GM23338 (cell line): ENCODE measurements around the gene MORN3. TPM values are rescaled to one million over a fixed set of nuclear protein-coding genes. Genes with fewer than 3 reads are reported as not detected.

ENCODE experiments used
- ATAC-seq: fragments of 200-7000 bp; cut with Tn5 transposase; 3 replicates; pipeline ENCODE4 v1.9.1; 2020
- DNase-seq: peaks from one replicate; pipeline ENCODE4 v3.0.0-alpha.2; 2015; ENCODE audit warnings: low spot score
- H2AFZ ChIP-seq: fragments of 200-600 bp; sonication (generic); 2 replicates; pipeline ENCODE4 v1.8.0; 2016; ENCODE audit warnings: antibody characterized with exemption, mild to moderate bottlenecking, moderate library complexity
- H3F3A ChIP-seq: fragments of 200-600 bp; sonication (generic); replicated peaks from 2 replicates; pipeline ENCODE4 v1.8.0; 2017; ENCODE audit warnings: antibody characterized with exemption, mixed run types, low read depth
- H3K27ac ChIP-seq: fragments of 200-600 bp; sonication (generic); 2 replicates; pipeline ENCODE4 v1.6.1; 2016; ENCODE audit warnings: low read depth
- H3K27me3 ChIP-seq: fragments of 200-600 bp; sonication (generic); 2 replicates; pipeline ENCODE4 v1.8.0; 2016; ENCODE audit warnings: mild to moderate bottlenecking, mixed run types, moderate library complexity; ENCODE audit not compliant: insufficient read depth
- H3K36me3 ChIP-seq: fragments of 200-600 bp; sonication (generic); 2 replicates; pipeline ENCODE4 v1.8.0; 2016; ENCODE audit warnings: mild to moderate bottlenecking; ENCODE audit not compliant: insufficient read depth
- H3K4me1 ChIP-seq: fragments of 200-600 bp; sonication (generic); 2 replicates; pipeline ENCODE4 v1.8.0; 2016; ENCODE audit warnings: mild to moderate bottlenecking, moderate library complexity; ENCODE audit not compliant: insufficient read depth
- H3K4me2 ChIP-seq: fragments of 200-600 bp; sonication (generic); 2 replicates; pipeline ENCODE4 v1.7.1; 2017; ENCODE audit warnings: mixed run types
- H3K4me3 ChIP-seq: fragments of 200-600 bp; sonication (generic); 2 replicates; pipeline ENCODE4 v1.6.1; 2016; ENCODE audit warnings: mixed run types
- H3K79me2 ChIP-seq: fragments of 200-600 bp; sonication (generic); replicated peaks from 2 replicates; pipeline ENCODE4 v1.8.0; 2017; ENCODE audit warnings: mild to moderate bottlenecking; ENCODE audit not compliant: insufficient read depth
- H3K9me2 ChIP-seq: fragments of 200-600 bp; sonication (generic); 2 replicates; pipeline ENCODE4 v1.8.0; 2017; ENCODE audit not compliant: insufficient read depth
- H4K20me1 ChIP-seq: fragments of 200-600 bp; sonication (generic); replicated peaks from 2 replicates; pipeline ENCODE4 v1.8.0; 2017; ENCODE audit warnings: mild to moderate bottlenecking; ENCODE audit not compliant: insufficient read depth
- H3K27ac Mint-ChIP-seq: 2 replicates; pipeline ENCODE4 v1.8.0; 2020; ENCODE audit warnings: inconsistent platforms, mild to moderate bottlenecking, moderate library complexity, mixed read lengths
- H3K27me3 Mint-ChIP-seq: 3 replicates; pipeline ENCODE4 v1.8.0; 2022; ENCODE audit warnings: low read depth, mild to moderate bottlenecking, moderate library complexity, mixed read lengths, inconsistent platforms; ENCODE audit not compliant: insufficient read depth, poor library complexity
- H3K36me3 Mint-ChIP-seq: 3 replicates; pipeline ENCODE4 v1.8.0; 2021; ENCODE audit warnings: low read depth, mild to moderate bottlenecking, inconsistent platforms, moderate library complexity, mixed read lengths
- H3K4me1 Mint-ChIP-seq: 3 replicates; pipeline ENCODE4 v1.8.0; 2020; ENCODE audit warnings: mild to moderate bottlenecking, inconsistent platforms, mixed read lengths
- H3K4me3 Mint-ChIP-seq: 3 replicates; pipeline ENCODE4 v1.8.0; 2021; ENCODE audit warnings: moderate library complexity, mild to moderate bottlenecking, inconsistent platforms, mixed read lengths
- H3K9me3 Mint-ChIP-seq: 3 replicates; pipeline ENCODE4 v1.8.0; 2020; ENCODE audit warnings: moderate library complexity, mild to moderate bottlenecking, inconsistent platforms, mixed read lengths
- CREB1 ChIP-seq: fragments of 250-450 bp; sonication (Bioruptor Pico); IDR thresholded peaks from 2 replicates; pipeline ENCODE4 v1.5.0; 2020; ENCODE audit warnings: low read depth, mild to moderate bottlenecking, moderate library complexity
- EZH2 ChIP-seq: fragments of 200-600 bp; sonication (generic); IDR thresholded peaks from one replicate; pipeline ENCODE4 v1.8.0; 2017; ENCODE audit warnings: antibody characterized with exemption, mild to moderate bottlenecking, low read depth; ENCODE audit not compliant: unreplicated experiment
- EZH2phosphoT487 ChIP-seq: fragments of 200-600 bp; sonication (generic); IDR thresholded peaks from one replicate; pipeline ENCODE4 v1.8.1; 2018; ENCODE audit warnings: antibody characterized with exemption; ENCODE audit not compliant: unreplicated experiment
- JUNB ChIP-seq: IDR thresholded peaks from one replicate; pipeline ENCODE4 v1.6.1; 2016; ENCODE audit warnings: antibody characterized with exemption; ENCODE audit not compliant: unreplicated experiment
- NANOG ChIP-seq: IDR thresholded peaks from 2 replicates; pipeline ENCODE4 v1.6.1; 2016; ENCODE audit warnings: antibody characterized with exemption, borderline replicate concordance
- POLR2AphosphoS5 ChIP-seq: IDR thresholded peaks from 2 replicates; pipeline ENCODE4 v1.6.1; 2016; ENCODE audit warnings: antibody characterized with exemption, low read depth
- STAT1 ChIP-seq: IDR thresholded peaks from one replicate; pipeline ENCODE4 v1.6.1; 2016; ENCODE audit warnings: antibody characterized with exemption; ENCODE audit not compliant: unreplicated experiment
- ZNF114 ChIP-seq: fragments of 250-450 bp; sonication (Bioruptor Pico); IDR thresholded peaks from 2 replicates; pipeline ENCODE4 v1.5.0; 2020; ENCODE audit warnings: mild to moderate bottlenecking, moderate library complexity
- ZNF331 ChIP-seq: fragments of 250-450 bp; sonication (Bioruptor Pico); IDR thresholded peaks from 2 replicates; pipeline ENCODE4 v1.5.0; 2020; ENCODE audit warnings: low read depth, mild to moderate bottlenecking, moderate library complexity
- polyA plus RNA-seq: library from polyadenylated mRNA; unstranded; fragments of >200 nt; fragmentation: Nextera tagmentation; extraction: Ambion mirVana; gene quantifications from 2 replicates; pipeline ENCODE4 v1.2.1, GENCODE V29; 2016
- total RNA-seq: library from RNA; depleted of rRNA; stranded (reverse); fragments of >200 nt; shearing (Covaris generic); gene quantifications from 2 replicates; pipeline ENCODE4 v1.2.3, GENCODE V29; 2014
- TF ChIP-seq, protein P1 (sequence below), 2 experiments: fragments of 200-600 bp in 1 of 2; sonication (generic) in 1 of 2; conservative IDR thresholded peaks; 2 replicates each; pipeline versions ENCODE4 v1.5.1 to v1.6.1; 2016 to 2017; ENCODE audit warnings: antibody characterized with exemption in 2 of 2, low read depth in 2 of 2, mild to moderate bottlenecking in 2 of 2, moderate library complexity in 1 of 2
- TF ChIP-seq, protein P2 (sequence below): IDR thresholded peaks from one replicate; pipeline ENCODE4 v1.6.1; 2018; ENCODE audit warnings: antibody characterized with exemption; ENCODE audit not compliant: unreplicated experiment
- TF ChIP-seq, protein P3 (sequence below): IDR thresholded peaks from 2 replicates; pipeline ENCODE4 v1.6.1; 2016; ENCODE audit warnings: antibody characterized with exemption
- TF ChIP-seq, protein P4 (sequence below): fragments of 250-450 bp; sonication (Bioruptor Pico); IDR thresholded peaks from 2 replicates; pipeline ENCODE4 v1.5.0; 2020; ENCODE audit warnings: mild to moderate bottlenecking, moderate library complexity

The MORN3 gene
- total and polyA plus RNA-seq, 2 experiments from 2014 or later = 0.14 to 0.36 TPM

DNA sequence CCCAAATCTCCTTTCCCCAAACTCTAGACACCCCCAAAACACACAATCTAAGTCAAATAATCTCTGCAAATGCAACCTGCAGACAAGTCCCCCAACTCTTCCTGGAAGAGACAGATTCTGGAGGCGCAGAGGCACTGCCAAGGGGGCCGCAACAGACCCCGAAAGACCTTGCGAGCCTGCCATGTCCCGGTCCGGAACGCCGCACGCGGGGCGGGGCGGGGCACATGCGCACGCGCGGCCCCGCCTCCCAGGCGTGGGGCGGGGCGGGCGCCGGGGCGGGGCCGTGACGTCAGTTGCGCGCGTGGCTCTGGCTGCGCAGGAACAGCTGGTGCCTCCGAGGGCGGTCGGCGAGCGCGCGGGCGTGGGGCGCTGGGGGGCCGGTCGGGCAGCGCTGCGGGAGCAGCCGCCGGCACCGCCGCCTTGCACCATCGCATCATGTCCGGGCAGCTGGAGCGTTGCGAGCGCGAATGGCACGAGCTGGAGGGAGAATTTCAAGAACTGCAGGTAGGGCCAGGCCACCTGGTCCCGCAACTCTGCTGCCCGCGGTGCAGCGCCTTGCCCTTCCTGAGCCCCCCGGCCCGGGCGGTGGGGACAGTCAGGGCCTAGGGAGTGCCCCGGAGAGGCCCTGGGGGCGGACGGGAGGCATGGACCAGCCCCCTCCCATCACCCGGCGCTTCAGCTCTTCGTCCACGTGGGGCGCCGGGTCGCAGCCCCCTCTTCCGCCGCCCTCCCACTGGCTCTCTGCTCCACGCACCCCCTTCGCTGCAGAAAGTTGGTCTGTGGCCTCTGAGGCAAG is 43.2 kb upstream of the MORN3 start, which contains the start of gene TMEM120B:
TSS of gene TMEM120B (plus strand) at position 292 of the 796 bp plus-strand sequence. CDS start at position 436, 144 bp downstream.
- Histone ChIP-seq H3K27me3 (no peaks in the 10 kb centered on the region), H3K36me3 (no peaks in the 10 kb centered on the region), H3K4me2 (peak within 1 kb of the TSS; percentile 84), H3K4me1 (peaks cover 12% of the 10 kb centered on the region), H3K9me2 (no peaks in the 10 kb centered on the region), H2AFZ (peak within 1 kb of the TSS; percentile 97), H3F3A (peaks cover 20% of the 10 kb centered on the region; the same call in 1 of the 2 replicates), H3K4me3 (peak within 1 kb of the TSS; percentile 78), H3K27ac (peak within 1 kb of the TSS; percentile 84; the same call in 1 of the 2 replicates), H4K20me1 (peaks cover 24% of the 10 kb centered on the region), H3K79me2 (peaks cover 49% of the 10 kb centered on the region)
- peak; percentile 82 for DNase-seq
- Mint-ChIP-seq H3K4me3 (peak within 1 kb of the TSS; percentile 90), H3K36me3 (peaks cover 23% of the 10 kb centered on the region), H3K9me3 (no peaks in the 10 kb centered on the region; the same call in 1 of the 3 replicates), H3K4me1 (peaks cover 34% of the 10 kb centered on the region), H3K27ac (peak within 1 kb of the TSS; percentile 90), H3K27me3 (peaks cover 12% of the 10 kb centered on the region)
- no peak for TF ChIP-seq JUNB
- TF ChIP-seq NANOG = no peak
- TF ChIP-seq, protein P1, sequence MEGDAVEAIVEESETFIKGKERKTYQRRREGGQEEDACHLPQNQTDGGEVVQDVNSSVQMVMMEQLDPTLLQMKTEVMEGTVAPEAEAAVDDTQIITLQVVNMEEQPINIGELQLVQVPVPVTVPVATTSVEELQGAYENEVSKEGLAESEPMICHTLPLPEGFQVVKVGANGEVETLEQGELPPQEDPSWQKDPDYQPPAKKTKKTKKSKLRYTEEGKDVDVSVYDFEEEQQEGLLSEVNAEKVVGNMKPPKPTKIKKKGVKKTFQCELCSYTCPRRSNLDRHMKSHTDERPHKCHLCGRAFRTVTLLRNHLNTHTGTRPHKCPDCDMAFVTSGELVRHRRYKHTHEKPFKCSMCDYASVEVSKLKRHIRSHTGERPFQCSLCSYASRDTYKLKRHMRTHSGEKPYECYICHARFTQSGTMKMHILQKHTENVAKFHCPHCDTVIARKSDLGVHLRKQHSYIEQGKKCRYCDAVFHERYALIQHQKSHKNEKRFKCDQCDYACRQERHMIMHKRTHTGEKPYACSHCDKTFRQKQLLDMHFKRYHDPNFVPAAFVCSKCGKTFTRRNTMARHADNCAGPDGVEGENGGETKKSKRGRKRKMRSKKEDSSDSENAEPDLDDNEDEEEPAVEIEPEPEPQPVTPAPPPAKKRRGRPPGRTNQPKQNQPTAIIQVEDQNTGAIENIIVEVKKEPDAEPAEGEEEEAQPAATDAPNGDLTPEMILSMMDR (conservative IDR thresholded peaks at IDR 0.05; ENCODE audit: low read depth in 2 of 2) = no peak
- TF ChIP-seq, protein P2, sequence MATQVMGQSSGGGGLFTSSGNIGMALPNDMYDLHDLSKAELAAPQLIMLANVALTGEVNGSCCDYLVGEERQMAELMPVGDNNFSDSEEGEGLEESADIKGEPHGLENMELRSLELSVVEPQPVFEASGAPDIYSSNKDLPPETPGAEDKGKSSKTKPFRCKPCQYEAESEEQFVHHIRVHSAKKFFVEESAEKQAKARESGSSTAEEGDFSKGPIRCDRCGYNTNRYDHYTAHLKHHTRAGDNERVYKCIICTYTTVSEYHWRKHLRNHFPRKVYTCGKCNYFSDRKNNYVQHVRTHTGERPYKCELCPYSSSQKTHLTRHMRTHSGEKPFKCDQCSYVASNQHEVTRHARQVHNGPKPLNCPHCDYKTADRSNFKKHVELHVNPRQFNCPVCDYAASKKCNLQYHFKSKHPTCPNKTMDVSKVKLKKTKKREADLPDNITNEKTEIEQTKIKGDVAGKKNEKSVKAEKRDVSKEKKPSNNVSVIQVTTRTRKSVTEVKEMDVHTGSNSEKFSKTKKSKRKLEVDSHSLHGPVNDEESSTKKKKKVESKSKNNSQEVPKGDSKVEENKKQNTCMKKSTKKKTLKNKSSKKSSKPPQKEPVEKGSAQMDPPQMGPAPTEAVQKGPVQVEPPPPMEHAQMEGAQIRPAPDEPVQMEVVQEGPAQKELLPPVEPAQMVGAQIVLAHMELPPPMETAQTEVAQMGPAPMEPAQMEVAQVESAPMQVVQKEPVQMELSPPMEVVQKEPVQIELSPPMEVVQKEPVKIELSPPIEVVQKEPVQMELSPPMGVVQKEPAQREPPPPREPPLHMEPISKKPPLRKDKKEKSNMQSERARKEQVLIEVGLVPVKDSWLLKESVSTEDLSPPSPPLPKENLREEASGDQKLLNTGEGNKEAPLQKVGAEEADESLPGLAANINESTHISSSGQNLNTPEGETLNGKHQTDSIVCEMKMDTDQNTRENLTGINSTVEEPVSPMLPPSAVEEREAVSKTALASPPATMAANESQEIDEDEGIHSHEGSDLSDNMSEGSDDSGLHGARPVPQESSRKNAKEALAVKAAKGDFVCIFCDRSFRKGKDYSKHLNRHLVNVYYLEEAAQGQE = no peak
- no peak for TF ChIP-seq ZNF331 (CRISPR knock-in tag)
- TF ChIP-seq ZNF114 (CRISPR knock-in tag) = no peak
- TF ChIP-seq STAT1 = no peak
- peak; percentile 74 for TF ChIP-seq POLR2AphosphoS5
- TF ChIP-seq EZH2 = no peak
- TF ChIP-seq CREB1 = peak; percentile 83
- TF ChIP-seq, protein P3, sequence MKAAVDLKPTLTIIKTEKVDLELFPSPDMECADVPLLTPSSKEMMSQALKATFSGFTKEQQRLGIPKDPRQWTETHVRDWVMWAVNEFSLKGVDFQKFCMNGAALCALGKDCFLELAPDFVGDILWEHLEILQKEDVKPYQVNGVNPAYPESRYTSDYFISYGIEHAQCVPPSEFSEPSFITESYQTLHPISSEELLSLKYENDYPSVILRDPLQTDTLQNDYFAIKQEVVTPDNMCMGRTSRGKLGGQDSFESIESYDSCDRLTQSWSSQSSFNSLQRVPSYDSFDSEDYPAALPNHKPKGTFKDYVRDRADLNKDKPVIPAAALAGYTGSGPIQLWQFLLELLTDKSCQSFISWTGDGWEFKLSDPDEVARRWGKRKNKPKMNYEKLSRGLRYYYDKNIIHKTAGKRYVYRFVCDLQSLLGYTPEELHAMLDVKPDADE = no peak; the same call in 1 of the 2 replicates
- TF ChIP-seq, protein P4, sequence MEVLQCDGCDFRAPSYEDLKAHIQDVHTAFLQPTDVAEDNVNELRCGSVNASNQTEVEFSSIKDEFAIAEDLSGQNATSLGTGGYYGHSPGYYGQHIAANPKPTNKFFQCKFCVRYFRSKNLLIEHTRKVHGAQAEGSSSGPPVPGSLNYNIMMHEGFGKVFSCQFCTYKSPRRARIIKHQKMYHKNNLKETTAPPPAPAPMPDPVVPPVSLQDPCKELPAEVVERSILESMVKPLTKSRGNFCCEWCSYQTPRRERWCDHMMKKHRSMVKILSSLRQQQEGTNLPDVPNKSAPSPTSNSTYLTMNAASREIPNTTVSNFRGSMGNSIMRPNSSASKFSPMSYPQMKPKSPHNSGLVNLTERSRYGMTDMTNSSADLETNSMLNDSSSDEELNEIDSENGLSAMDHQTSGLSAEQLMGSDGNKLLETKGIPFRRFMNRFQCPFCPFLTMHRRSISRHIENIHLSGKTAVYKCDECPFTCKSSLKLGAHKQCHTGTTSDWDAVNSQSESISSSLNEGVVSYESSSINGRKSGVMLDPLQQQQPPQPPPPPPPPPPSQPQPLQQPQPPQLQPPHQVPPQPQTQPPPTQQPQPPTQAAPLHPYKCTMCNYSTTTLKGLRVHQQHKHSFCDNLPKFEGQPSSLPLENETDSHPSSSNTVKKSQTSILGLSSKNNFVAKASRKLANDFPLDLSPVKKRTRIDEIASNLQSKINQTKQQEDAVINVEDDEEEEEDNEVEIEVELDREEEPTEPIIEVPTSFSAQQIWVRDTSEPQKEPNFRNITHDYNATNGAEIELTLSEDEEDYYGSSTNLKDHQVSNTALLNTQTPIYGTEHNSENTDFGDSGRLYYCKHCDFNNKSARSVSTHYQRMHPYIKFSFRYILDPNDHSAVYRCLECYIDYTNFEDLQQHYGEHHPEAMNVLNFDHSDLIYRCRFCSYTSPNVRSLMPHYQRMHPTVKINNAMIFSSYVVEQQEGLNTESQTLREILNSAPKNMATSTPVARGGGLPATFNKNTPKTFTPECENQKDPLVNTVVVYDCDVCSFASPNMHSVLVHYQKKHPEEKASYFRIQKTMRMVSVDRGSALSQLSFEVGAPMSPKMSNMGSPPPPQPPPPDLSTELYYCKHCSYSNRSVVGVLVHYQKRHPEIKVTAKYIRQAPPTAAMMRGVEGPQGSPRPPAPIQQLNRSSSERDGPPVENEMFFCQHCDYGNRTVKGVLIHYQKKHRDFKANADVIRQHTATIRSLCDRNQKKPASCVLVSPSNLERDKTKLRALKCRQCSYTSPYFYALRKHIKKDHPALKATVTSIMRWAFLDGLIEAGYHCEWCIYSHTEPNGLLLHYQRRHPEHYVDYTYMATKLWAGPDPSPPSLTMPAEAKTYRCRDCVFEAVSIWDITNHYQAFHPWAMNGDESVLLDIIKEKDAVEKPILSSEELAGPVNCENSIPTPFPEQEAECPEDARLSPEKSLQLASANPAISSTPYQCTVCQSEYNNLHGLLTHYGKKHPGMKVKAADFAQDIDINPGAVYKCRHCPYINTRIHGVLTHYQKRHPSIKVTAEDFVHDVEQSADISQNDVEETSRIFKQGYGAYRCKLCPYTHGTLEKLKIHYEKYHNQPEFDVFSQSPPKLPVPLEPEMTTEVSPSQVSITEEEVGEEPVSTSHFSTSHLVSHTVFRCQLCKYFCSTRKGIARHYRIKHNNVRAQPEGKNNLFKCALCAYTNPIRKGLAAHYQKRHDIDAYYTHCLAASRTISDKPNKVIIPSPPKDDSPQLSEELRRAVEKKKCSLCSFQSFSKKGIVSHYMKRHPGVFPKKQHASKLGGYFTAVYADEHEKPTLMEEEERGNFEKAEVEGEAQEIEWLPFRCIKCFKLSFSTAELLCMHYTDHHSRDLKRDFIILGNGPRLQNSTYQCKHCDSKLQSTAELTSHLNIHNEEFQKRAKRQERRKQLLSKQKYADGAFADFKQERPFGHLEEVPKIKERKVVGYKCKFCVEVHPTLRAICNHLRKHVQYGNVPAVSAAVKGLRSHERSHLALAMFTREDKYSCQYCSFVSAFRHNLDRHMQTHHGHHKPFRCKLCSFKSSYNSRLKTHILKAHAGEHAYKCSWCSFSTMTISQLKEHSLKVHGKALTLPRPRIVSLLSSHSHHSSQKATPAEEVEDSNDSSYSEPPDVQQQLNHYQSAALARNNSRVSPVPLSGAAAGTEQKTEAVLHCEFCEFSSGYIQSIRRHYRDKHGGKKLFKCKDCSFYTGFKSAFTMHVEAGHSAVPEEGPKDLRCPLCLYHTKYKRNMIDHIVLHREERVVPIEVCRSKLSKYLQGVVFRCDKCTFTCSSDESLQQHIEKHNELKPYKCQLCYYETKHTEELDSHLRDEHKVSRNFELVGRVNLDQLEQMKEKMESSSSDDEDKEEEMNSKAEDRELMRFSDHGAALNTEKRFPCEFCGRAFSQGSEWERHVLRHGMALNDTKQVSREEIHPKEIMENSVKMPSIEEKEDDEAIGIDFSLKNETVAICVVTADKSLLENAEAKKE = no peak
- TF ChIP-seq EZH2phosphoT487 = no peak
- ATAC-seq = peak; percentile 71
